Activated T-cell treated with anti-CD3 and anti-CD28 coated beads, Interleukin-2, amount 50 U/mL, for 4 hours (primary cell): ENCODE data around the gene HBP1. TPM values are rescaled to one million over a fixed set of nuclear protein-coding genes. Genes with fewer than 3 reads are reported as not detected.
A peak's percentile ranks its signal among the peaks of the same experiment; 100 is the strongest.

Experiments used
- ATAC-seq, 2 donors: fragments of 200-7000 bp; cut with Tn5 transposase; one replicate each; pipeline ENCODE4 v1.10.0; 2021
- DNase-seq: peaks from one replicate; pipeline ENCODE4 v3.0.0-alpha.2; 2020
- H3K27me3 Mint-ChIP-seq: one replicate; pipeline ENCODE4 v1.8.0; 2021; ENCODE audit warnings: low read depth, mixed read lengths
- H3K36me3 Mint-ChIP-seq: one replicate; pipeline ENCODE4 v1.8.0; 2022; ENCODE audit warnings: mixed read lengths; ENCODE audit not compliant: insufficient read depth
- H3K4me1 Mint-ChIP-seq: one replicate; pipeline ENCODE4 v1.8.0; 2021; ENCODE audit warnings: low read depth, mixed read lengths
- H3K4me3 Mint-ChIP-seq: one replicate; pipeline ENCODE4 v1.8.0; 2021; ENCODE audit warnings: mild to moderate bottlenecking, moderate library complexity, mixed read lengths
- H3K9me3 Mint-ChIP-seq: one replicate; pipeline ENCODE4 v1.8.0; 2021; ENCODE audit warnings: mixed read lengths
- total RNA-seq, 3 donors: library from RNA; stranded (reverse); gene quantifications; one replicate each; pipeline ENCODE4 v1.2.1, GENCODE V29; 2021

HBP1 gene
- total RNA-seq, 3 donors from 2014 or later: 10.1 to 18.5 (median 16.2) TPM

DNA sequence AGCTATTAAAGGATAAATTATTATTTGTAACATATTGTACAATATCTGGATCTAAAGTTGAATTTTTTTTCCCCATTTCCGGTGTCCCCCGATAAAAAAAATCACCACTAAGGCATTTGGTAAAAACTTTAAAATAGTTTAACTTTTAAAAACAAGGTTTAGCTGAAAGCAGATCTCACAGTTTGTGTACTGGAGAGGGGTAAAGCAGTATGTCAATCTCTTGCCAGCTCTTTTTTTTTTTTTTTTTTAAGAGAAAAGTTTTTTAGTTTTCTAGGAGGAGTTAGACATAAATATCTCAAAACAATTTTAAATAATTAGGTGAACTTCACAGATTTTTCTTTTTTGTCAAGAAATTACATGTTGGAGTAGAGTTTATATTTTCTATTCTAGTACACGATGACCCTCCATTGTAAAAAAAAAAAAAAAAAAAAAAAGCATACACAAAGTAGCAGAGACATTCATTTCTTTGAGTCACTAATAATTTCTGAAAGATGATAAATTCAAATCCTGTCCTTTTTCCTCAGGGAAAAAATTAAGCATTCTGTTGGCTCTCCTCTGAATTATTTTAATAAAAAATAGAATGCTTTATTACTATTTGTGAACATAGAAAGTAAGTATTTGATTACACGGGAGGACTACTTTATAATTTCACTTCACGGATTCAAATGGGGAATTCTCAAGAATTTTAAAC is 1.9 kb upstream of the HBP1 start:
- DNase-seq: no peak
- Mint-ChIP-seq H3K4me3 (peak overlapping the region; percentile 98), H3K36me3 (no peaks in the 10 kb centered on the region), H3K27me3 (peaks cover 3% of the 10 kb centered on the region), H3K9me3 (no peaks in the 10 kb centered on the region), H3K4me1 (peaks cover 30% of the 10 kb centered on the region)
- ATAC-seq: no peak

DNA sequence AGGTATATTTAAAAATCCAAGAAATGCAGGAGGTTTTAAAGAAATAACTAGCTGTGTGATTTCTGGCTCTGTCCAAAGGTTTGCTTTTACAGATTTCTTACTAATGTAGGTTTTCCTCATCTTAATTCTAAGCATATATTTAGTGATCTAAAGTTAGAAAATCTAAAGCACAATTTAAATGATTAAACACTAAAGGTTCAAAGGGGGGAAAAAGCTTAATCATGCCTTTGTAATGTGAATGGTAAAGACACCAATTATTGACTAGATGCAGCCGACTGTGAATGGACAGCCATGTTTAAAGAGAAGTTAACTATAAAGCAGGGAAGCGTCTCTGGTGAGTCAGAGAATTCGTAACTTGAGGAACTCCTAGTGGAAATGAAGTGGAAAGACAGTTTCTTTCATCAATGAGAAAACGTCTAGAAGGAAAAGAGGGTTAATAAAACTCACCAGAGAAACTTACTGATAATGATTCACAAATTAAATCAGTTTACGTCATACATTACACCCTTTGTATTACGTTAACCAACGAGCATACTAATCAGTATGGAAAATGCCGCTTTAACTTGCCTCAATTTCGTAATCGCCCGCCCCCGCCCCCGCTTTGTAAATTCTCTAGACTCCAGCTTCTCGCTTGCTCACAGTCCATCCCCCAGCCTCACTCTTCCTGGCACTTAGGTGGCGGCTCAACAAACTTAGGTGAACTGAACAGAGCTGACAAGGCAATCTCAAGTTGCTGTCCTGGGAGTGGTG is 1.1 kb upstream of the HBP1 start:
- H3K27me3 Mint-ChIP-seq: peaks cover 3% of the 10 kb centered on the region
- H3K4me3 Mint-ChIP-seq: peak overlapping the region; percentile 98
- no peaks in the 10 kb centered on the region for H3K36me3 Mint-ChIP-seq
- H3K4me1 Mint-ChIP-seq: peaks cover 36% of the 10 kb centered on the region
- DNase-seq: peak; percentile 69
- H3K9me3 Mint-ChIP-seq: no peaks in the 10 kb centered on the region
- peak; percentile 9 to 15 for ATAC-seq

DNA sequence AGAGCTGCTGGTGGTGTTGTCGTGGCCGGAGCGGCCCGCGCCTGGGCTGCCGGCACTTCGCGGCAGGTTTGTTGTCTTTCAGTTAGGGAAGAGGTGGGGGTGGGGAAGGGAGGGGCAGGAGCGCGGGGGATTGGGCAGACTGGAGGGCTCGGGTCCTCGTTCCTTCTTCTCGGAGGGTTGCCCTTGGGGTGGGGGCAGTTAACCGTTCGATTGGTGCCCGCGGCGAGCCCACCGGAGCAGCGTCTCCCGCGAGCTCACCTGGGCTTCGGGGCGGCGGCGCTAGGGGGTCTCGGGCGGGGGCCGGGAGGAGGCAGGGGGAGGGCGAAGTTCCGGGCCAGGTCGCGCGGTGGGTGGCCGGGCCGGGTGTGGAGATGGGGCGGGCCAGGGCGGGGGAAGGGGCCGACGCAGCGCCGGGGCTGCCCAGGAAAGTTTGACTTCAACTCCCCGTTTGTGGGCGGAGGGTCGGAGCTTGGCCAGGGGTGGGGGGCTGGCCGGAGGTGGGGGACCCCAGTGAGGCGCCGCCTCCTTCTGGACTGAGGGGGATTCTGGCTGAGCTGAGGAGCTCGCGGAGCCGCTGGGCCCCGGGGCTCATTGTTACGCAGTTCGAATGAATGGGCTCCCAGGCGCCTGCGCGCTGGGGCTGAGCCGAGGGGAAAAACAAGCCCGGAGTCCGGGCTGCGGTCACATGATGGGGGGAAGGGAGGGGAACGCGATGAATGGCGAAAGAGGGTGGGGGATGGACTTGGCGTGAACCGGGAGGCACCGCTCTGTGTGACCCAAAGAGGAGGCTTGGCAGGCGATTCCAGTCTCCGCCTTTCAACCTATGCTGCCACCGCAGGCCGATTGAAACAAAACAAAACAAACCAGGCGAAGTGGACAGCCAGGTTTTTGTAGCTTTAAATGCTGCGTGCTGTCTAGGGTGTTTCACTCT is 582 bp downstream of the HBP1 start:
- peaks cover 5% of the 10 kb centered on the region for H3K36me3 Mint-ChIP-seq
- no peaks in the 10 kb centered on the region for H3K9me3 Mint-ChIP-seq
- H3K4me3 Mint-ChIP-seq: peak overlapping the region; percentile 98
- H3K27me3 Mint-ChIP-seq: peaks cover 3% of the 10 kb centered on the region
- ATAC-seq (peak; percentile 29 to 35), DNase-seq (peak; percentile 69)
- peaks cover 53% of the 10 kb centered on the region for H3K4me1 Mint-ChIP-seq

DNA sequence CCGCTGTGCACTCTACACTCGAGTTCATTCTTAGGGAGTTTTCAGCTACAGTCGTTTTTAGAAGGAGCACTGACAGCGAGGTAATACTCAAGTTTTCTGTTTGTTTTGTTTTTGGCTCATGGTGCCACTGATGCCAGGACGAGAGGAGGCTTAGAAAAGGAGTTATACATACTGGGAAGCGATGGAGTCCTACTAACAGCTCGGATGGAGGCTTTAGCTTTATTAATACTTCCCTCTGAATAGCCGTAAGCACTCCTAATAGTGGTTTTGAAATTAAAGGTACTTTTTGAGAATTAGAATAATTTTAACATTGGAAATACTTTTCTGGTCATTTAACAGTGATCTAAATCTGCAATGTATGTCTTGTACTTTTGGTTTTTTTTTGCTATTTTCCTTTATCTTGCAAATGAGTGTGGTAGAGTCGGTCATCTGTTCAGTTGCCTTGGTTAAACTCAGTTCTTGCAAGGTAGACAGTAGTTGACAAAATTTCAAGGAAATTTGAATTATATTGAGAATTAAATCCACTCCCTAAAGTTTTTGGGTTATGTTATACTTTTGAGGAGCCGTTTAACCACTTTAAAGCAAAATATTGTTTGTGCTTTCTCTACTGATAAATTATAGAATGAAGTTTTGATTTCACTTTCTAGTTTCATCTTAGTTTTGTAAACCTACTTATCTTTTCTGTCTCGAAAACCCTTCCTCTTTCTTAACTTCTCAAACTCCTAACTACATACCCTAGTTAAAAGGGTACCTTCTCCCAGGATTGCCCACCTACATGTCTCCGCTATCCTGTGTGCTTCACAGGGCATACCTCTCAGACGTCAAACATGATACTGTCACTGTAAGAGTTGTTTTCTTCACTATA is 1.5 kb downstream of the HBP1 start:
- peaks cover 62% of the 10 kb centered on the region for H3K4me1 Mint-ChIP-seq
- ATAC-seq (no peak), DNase-seq (no peak)
- H3K9me3 Mint-ChIP-seq: no peaks in the 10 kb centered on the region
- peak overlapping the region; percentile 98 for H3K4me3 Mint-ChIP-seq
- H3K27me3 Mint-ChIP-seq: no peaks in the 10 kb centered on the region
- peaks cover 5% of the 10 kb centered on the region for H3K36me3 Mint-ChIP-seq

DNA sequence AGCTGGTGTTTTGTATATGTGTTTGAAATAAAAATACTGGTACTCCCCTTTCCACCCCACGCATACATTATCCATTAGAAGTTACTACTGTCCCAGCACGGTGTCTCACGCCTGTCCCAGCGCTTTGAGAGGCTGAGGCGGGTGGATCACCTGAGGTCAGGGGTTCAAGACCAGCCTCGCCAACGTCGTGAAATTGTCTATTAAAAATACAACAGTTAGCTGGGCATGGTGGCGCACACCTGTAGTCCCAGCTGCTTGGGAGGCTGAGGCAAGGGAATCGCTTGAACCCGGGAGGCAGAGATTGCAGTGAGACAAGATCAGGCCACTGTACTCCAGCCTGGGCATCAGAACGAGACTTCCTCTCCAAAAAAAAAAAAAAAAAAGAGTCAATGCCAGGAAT is 2.7 kb downstream of the HBP1 start:
- DNase-seq (no peak), ATAC-seq (no peak)
- Mint-ChIP-seq H3K36me3 (peaks cover 7% of the 10 kb centered on the region), H3K4me1 (peaks cover 68% of the 10 kb centered on the region), H3K27me3 (no peaks in the 10 kb centered on the region), H3K4me3 (peak overlapping the region; percentile 55), H3K9me3 (no peaks in the 10 kb centered on the region)

DNA sequence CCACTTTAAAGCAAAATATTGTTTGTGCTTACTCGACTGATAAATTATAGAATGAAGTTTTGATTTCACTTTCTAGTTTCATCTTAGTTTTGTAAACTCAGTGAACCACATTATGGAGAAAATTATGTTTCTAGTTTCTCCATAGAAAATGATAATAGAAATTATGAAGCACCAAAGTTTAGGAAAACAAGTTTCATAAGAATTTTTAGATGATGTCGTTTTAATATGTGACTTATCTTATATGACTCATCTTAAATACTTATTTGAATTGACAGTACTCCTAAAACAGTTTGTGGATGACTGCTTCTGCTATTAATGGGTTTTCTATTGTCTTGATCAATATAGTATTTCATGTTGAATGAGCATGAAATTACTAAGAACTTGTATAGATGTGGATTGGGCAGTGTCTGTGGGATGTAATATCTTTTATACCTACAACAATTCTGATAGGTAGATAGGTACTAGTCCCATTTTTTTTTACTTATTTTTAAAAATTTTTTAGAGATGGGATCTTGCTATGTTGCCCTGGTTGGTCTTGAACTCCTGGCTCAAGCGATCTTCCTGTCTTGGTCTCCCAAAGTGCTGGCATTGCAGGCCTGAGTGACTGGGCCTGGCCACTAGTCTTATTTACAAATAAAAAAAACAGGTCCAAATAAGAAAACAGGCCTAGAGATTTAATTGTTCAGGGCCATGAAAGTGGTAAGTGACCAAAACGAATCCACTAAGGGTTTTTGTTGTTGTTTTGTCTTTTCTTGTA is 3.7 kb downstream of the HBP1 start:
- no peaks in the 10 kb centered on the region for H3K9me3 Mint-ChIP-seq
- H3K4me3 Mint-ChIP-seq: no peak overlapping the region
- ATAC-seq: no peak
- DNase-seq: no peak
- peaks cover 7% of the 10 kb centered on the region for H3K36me3 Mint-ChIP-seq
- peaks cover 67% of the 10 kb centered on the region for H3K4me1 Mint-ChIP-seq
- no peaks in the 10 kb centered on the region for H3K27me3 Mint-ChIP-seq

DNA sequence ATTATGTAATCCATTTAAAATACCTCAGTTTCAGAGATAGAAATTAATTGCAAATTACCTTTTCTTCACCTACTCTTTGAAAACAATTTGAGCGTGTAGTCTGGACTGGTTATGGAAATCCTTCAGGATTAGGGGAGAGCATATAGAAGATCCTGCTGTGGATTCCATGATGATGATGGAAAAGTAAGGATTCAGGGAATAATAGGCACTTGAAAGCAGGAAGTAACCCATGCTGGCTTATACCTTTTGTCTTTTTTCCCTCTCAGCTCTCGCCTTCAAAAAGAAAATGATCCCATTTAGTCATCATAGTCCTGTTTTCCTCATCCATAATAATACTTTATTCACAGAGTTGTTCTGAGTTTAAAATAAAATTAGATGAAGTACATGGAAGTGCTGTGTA is 4.4 kb downstream of the HBP1 start:
- peaks cover 7% of the 10 kb centered on the region for H3K36me3 Mint-ChIP-seq
- H3K9me3 Mint-ChIP-seq: no peaks in the 10 kb centered on the region
- H3K4me3 Mint-ChIP-seq: peak overlapping the region; percentile 27

DNA sequence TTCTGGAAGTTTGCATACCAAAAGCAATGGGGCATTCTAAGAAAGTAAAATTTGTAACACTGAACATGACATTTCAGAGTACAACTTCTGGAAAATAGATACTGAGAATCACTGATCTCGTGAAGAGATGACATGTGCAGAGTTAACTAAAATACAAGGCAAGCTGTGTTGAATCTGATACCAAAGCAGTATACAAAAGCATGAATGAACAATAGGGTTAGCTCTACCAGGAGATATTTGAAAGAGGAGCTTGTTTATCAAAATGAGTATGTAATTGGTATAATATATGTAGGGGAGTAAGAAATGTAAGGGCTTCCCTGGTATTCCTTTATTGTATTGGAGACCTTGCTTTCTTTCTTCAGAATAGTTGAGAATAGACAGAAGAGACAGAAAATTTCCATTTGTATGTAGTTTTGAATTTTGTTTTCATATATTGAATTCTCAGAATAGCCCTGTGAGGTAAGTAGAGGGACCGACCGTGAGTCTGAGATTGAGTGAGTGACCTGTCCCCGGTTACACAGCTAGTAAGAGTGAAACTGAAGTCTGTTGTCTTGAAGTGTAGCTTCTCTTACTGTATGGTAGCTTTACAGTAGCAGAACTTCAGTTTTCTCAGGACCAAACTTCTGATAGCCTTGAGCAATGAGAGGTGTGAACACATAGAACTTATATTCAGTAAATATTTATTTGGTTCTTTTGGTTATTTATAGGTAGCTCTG is 5.0 kb downstream of the HBP1 start:
- Mint-ChIP-seq H3K4me1 (peaks cover 75% of the 10 kb centered on the region), H3K27me3 (no peaks in the 10 kb centered on the region), H3K9me3 (no peaks in the 10 kb centered on the region), H3K4me3 (peak overlapping the region; percentile 27), H3K36me3 (peaks cover 7% of the 10 kb centered on the region)
- no peak for ATAC-seq
- DNase-seq: no peak

More for the DNA sequence above, 4.4 kb downstream of the HBP1 start:
- no peak for DNase-seq
- no peak for ATAC-seq
- Mint-ChIP-seq H3K27me3 (no peaks in the 10 kb centered on the region), H3K4me1 (peaks cover 71% of the 10 kb centered on the region)

DNA sequence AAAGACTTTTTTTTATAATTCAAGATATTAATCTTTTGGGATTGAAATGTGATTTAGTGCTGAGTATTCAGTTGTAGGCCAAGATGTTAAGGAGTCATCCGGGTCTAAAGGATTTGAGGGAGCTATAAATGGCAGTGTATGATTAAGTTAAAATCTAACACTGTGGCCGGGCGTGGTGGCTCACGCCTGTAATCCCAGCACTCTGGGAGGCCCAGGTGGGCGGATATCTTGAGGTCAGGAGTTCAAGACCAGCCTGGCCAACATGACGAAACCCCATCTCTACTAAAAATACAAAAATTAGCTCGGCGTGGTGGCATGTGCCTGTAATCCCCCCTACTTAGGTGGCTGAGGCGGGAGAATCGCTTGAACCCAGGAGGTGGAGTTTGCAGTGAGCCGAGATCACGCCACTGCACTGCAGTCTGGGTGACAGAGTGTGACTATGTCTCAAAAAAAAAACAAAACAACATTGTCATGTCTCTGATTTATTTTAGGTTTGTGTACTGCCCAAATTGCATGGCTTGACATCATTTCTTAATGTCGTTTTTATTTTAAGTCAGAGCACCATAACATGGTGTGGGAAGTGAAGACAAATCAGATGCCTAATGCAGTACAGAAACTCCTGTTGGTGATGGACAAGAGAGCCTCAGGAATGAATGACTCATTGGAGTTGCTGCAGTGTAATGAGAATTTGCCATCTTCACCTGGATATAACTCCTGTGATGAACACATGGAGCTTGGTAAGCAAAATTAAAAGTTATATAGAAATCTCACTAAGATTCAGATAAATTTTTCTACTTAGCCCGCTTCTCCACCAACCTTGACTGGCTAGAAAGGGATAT is 10.7 kb downstream of the HBP1 start:
- ATAC-seq: peak; percentile 33 to 46
- H3K27me3 Mint-ChIP-seq: no peaks in the 10 kb centered on the region
- H3K9me3 Mint-ChIP-seq: no peaks in the 10 kb centered on the region
- H3K4me1 Mint-ChIP-seq: peaks cover 69% of the 10 kb centered on the region
- H3K4me3 Mint-ChIP-seq: no peak overlapping the region
- DNase-seq: no peak
- peaks cover 21% of the 10 kb centered on the region for H3K36me3 Mint-ChIP-seq

DNA sequence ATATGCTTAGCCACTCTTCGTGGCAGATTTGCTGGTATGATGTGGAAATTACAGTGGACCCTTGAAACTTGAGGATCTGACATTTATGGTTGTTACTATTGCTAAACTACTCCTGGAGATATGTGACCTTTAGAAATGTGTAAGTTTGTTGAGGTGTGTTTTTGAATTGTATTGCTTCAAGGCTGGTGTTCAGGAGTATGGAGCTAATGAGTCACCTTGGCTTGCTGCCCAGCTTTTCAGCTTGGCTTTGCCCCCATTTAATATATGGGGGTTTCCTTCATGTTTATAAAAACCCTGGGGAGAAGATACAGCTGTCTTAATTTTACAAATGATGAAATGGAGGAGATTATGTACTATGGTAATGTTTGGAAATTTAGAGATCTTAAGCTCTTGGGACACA is 11.6 kb downstream of the HBP1 start:
- ATAC-seq: peak; percentile 70 to 86
- peaks cover 26% of the 10 kb centered on the region for H3K36me3 Mint-ChIP-seq
- DNase-seq: peak; percentile 84
- peaks cover 66% of the 10 kb centered on the region for H3K4me1 Mint-ChIP-seq
- no peaks in the 10 kb centered on the region for H3K27me3 Mint-ChIP-seq
- H3K4me3 Mint-ChIP-seq: peak overlapping the region; percentile 7
- no peaks in the 10 kb centered on the region for H3K9me3 Mint-ChIP-seq

DNA sequence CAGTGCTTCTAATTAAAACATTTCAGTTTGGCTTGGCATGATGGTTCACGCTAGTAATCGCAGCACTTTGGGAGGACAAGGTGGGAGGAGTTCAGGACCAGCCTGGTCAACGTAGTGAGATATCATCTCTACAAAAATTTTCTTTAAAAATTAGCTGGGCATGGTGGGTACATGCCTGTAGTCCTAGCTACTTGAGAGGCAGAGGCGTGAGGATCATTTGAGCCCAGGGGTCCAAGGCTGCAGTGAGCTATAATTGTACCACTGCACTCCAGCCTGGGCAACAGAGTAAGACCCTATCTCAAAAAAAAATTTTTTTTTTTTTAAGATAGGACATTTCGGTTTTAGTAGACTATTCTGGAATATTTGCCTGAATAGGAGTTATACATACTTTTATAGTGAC is 12.4 kb downstream of the HBP1 start:
- ATAC-seq (no peak), DNase-seq (no peak)
- Mint-ChIP-seq H3K27me3 (no peaks in the 10 kb centered on the region), H3K4me1 (peaks cover 60% of the 10 kb centered on the region), H3K36me3 (peaks cover 31% of the 10 kb centered on the region), H3K4me3 (no peak overlapping the region), H3K9me3 (no peaks in the 10 kb centered on the region)

DNA sequence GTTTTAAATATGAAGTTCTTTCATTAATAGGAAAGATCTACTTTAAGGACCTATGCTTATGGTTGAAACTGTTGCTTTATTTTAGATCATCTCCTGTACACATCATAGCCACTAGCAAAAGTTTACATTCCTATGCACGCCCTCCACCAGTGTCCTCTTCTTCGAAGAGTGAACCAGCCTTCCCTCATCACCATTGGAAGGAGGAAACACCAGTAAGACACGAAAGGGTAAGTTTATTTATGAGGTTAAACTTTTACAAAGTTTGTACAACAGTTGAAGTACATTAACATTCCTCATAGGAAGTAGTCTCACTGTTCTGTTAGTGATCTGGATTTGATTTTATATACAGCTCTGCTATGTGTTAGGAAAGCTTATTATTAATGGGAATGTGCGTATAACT is 16.9 kb downstream of the HBP1 start:
- Mint-ChIP-seq H3K4me1 (peaks cover 23% of the 10 kb centered on the region), H3K36me3 (peaks cover 47% of the 10 kb centered on the region), H3K27me3 (no peaks in the 10 kb centered on the region), H3K4me3 (no peak overlapping the region), H3K9me3 (no peaks in the 10 kb centered on the region)
- no peak for ATAC-seq
- no peak for DNase-seq
